Prostate gland (tissue), 2 donors: Measurements from ENCODE around the gene ADGRL4.

Experiments
- POLR2A ChIP-seq: fragments of 450-650 bp; IDR thresholded peaks from one replicate; pipeline ENCODE4 v1.6.1; 2016; ENCODE audit warnings: antibody characterized with exemption, mild to moderate bottlenecking
- POLR2AphosphoS5 ChIP-seq: sonication (generic); formaldehyde crosslinking; IDR thresholded peaks from one replicate; pipeline ENCODE4 v1.6.1; 2017; ENCODE audit warnings: antibody characterized with exemption
- TF ChIP-seq, protein P1 (sequence below), 4 experiments: fragments of 200-600 bp in 2 of 4; fragments of 450-650 bp in 2 of 4; sonication (generic) in 2 of 4; IDR thresholded peaks; 1 replicate in 3 of 4; 2 replicates in 1 of 4; pipeline ENCODE4 v1.5.1; 2016 to 2019; ENCODE audit warnings: antibody characterized with exemption in 4 of 4, mild to moderate bottlenecking in 2 of 4, moderate library complexity in 2 of 4

DNA sequence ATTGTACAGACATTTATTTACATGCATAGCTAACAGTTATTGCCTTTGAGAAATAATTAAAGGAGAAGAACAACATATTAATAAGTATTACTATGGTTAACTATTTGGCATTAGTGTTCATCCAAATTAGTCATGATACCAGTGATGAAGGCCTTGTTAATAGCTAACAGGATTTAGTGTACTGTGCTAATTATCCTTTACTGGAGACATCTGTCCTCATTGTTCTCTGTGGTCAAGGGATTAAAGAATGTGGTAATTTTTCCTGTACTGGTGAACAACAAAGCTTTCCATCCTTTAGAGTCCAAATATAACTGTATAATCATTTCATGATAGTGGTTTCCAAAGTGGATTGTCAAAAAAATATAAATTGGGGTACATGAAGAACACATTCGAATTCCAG lies 103.9 kb downstream of the ADGRL4 start:
- no peak for TF ChIP-seq POLR2A
- TF ChIP-seq, protein P1, sequence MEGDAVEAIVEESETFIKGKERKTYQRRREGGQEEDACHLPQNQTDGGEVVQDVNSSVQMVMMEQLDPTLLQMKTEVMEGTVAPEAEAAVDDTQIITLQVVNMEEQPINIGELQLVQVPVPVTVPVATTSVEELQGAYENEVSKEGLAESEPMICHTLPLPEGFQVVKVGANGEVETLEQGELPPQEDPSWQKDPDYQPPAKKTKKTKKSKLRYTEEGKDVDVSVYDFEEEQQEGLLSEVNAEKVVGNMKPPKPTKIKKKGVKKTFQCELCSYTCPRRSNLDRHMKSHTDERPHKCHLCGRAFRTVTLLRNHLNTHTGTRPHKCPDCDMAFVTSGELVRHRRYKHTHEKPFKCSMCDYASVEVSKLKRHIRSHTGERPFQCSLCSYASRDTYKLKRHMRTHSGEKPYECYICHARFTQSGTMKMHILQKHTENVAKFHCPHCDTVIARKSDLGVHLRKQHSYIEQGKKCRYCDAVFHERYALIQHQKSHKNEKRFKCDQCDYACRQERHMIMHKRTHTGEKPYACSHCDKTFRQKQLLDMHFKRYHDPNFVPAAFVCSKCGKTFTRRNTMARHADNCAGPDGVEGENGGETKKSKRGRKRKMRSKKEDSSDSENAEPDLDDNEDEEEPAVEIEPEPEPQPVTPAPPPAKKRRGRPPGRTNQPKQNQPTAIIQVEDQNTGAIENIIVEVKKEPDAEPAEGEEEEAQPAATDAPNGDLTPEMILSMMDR (IDR thresholded peaks at IDR 0.05): no peak
- TF ChIP-seq POLR2AphosphoS5: no peak
